ENCODE results near the gene CEP85.

DNA sequence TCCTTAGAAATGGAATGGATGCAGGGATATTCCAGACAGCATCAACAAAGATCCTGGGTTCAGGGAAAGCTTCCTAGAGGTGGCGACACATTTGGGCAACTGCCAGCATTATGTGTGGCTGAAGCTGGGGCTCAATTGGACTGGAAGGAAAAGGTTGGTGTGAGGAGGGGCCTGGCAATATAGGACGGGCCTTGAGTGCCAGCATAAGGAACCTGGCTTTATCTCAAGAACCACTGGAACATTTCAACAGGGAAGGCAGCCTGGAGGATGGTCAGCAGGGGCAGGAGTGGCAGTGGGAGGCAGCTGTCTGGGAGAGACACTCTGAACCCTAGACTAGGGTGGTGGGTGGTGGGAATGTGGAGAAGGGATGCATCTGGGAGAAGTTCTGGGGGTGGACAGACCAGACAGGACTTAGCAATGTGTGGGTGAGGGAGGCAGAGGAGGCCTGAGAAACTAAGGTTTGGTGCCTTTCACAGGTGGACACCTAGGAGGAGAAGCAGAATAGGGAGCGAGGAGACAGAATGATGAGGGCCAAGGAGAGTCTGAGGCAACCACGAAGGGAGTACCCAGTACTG, 49.4 kb downstream of the CEP85 start:
- TF ChIP-seq TAF1 (IDR thresholded peaks at IDR 0.05; ENCODE audit: borderline replicate concordance, low read depth, low read length) (no peak), TBL1XR1 (IDR thresholded peaks at IDR 0.05; ENCODE audit: low read depth, low read length) (no peak), NFYB (IDR thresholded peaks at IDR 0.05; ENCODE audit: insufficient read depth, low read depth, low read length) (no peak), CHD1 (IDR thresholded peaks at IDR 0.05; ENCODE audit: low read depth, low read length) (no peak), ZSCAN29 (IDR thresholded peaks at IDR 0.05) (no peak), SMAD1 (IDR thresholded peaks at IDR 0.05; ENCODE audit: low read depth, partially characterized antibody) (no peak)
- TF ChIP-seq, protein P1, sequence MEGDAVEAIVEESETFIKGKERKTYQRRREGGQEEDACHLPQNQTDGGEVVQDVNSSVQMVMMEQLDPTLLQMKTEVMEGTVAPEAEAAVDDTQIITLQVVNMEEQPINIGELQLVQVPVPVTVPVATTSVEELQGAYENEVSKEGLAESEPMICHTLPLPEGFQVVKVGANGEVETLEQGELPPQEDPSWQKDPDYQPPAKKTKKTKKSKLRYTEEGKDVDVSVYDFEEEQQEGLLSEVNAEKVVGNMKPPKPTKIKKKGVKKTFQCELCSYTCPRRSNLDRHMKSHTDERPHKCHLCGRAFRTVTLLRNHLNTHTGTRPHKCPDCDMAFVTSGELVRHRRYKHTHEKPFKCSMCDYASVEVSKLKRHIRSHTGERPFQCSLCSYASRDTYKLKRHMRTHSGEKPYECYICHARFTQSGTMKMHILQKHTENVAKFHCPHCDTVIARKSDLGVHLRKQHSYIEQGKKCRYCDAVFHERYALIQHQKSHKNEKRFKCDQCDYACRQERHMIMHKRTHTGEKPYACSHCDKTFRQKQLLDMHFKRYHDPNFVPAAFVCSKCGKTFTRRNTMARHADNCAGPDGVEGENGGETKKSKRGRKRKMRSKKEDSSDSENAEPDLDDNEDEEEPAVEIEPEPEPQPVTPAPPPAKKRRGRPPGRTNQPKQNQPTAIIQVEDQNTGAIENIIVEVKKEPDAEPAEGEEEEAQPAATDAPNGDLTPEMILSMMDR (IDR thresholded peaks at IDR 0.05 in 2 of 3, conservative IDR thresholded peaks at IDR 0.05 in 1 of 3; ENCODE audit: control insufficient read depth in 2 of 3, extremely low read depth in 1 of 3, insufficient read depth in 1 of 3, low read depth in 3 of 3, low read length in 3 of 3) = no peak
- TF ChIP-seq, protein P2, sequence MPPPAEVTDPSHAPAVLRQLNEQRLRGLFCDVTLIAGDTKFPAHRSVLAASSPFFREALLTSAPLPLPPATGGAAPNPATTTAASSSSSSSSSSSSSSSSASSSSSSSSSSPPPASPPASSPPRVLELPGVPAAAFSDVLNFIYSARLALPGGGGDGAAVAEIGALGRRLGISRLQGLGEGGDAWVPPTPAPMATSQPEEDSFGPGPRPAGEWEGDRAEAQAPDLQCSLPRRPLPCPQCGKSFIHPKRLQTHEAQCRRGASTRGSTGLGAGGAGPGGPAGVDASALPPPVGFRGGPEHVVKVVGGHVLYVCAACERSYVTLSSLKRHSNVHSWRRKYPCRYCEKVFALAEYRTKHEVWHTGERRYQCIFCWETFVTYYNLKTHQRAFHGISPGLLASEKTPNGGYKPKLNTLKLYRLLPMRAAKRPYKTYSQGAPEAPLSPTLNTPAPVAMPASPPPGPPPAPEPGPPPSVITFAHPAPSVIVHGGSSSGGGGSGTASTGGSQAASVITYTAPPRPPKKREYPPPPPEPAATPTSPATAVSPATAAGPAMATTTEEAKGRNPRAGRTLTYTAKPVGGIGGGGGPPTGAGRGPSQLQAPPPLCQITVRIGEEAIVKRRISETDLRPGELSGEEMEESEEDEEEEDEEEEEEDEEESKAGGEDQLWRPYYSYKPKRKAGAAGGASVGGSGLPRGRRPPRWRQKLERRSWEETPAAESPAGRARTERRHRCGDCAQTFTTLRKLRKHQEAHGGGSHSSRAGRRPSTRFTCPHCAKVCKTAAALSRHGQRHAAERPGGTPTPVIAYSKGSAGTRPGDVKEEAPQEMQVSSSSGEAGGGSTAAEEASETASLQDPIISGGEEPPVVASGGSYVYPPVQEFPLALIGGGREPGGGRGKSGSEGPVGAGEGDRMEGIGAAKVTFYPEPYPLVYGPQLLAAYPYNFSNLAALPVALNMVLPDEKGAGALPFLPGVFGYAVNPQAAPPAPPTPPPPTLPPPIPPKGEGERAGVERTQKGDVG (CRISPR knock-in tag; IDR thresholded peaks at IDR 0.05) = no peak
- TF ChIP-seq, protein P3, sequence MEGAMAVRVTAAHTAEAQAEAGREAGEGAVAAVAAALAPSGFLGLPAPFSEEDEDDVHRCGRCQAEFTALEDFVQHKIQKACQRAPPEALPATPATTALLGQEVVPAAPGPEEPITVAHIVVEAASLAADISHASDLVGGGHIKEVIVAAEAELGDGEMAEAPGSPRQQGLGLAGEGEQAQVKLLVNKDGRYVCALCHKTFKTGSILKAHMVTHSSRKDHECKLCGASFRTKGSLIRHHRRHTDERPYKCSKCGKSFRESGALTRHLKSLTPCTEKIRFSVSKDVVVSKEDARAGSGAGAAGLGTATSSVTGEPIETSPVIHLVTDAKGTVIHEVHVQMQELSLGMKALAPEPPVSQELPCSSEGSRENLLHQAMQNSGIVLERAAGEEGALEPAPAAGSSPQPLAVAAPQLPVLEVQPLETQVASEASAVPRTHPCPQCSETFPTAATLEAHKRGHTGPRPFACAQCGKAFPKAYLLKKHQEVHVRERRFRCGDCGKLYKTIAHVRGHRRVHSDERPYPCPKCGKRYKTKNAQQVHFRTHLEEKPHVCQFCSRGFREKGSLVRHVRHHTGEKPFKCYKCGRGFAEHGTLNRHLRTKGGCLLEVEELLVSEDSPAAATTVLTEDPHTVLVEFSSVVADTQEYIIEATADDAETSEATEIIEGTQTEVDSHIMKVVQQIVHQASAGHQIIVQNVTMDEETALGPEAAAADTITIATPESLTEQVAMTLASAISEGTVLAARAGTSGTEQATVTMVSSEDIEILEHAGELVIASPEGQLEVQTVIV (IDR thresholded peaks at IDR 0.05; ENCODE audit: borderline replicate concordance, partially characterized antibody) = no peak
